Measurements from ENCODE around the gene LYPD3.

DNA sequence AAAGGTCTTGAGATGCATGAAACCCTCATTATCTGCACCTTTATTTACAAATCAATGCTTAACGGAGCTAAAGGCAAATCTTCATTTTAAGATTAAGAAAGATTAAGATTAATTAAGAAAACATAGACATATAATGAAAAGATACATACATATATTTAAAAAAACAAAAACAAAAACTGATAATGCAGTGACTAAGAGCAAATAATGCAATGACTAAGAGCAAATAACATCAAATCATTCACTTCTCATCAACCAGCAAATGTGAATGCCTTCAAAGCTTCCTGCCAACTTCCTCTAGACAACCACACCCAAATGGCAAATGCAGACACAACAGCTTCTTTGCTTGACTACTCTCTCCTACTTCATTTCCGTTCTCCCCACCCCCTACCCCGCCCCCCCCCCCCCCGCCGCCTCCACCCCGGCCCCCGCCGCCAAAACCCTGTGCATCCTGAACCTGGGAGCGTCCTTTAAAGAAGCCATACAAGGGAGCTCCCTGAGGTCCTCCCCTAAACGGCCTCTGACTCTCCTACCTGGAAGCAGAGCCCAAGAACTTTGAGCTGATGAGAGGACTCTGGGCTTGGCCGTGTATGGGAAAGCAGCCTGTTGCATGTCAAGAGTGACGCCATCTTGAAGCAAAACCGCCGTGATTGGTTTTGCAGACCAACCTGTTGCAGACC is 26.2 kb downstream of the LYPD3 start:
- no peak for TF ChIP-seq POLR2A (IDR thresholded peaks at IDR 0.05; ENCODE audit: extremely low read depth, insufficient read length)
- TF ChIP-seq, protein P1, sequence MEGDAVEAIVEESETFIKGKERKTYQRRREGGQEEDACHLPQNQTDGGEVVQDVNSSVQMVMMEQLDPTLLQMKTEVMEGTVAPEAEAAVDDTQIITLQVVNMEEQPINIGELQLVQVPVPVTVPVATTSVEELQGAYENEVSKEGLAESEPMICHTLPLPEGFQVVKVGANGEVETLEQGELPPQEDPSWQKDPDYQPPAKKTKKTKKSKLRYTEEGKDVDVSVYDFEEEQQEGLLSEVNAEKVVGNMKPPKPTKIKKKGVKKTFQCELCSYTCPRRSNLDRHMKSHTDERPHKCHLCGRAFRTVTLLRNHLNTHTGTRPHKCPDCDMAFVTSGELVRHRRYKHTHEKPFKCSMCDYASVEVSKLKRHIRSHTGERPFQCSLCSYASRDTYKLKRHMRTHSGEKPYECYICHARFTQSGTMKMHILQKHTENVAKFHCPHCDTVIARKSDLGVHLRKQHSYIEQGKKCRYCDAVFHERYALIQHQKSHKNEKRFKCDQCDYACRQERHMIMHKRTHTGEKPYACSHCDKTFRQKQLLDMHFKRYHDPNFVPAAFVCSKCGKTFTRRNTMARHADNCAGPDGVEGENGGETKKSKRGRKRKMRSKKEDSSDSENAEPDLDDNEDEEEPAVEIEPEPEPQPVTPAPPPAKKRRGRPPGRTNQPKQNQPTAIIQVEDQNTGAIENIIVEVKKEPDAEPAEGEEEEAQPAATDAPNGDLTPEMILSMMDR (IDR thresholded peaks at IDR 0.05; ENCODE audit: low read depth, low read length): no peak
